OCI-LY7 (cell line): ENCODE data around the gene PLXNB1.

Experiments
- EZH2phosphoT487 ChIP-seq: fragments of 200-600 bp; sonication (generic); IDR thresholded peaks from 2 replicates; pipeline ENCODE4 v1.6.1; 2018; ENCODE audit warnings: low read depth, borderline replicate concordance, mild to moderate bottlenecking, mixed run types, antibody characterized with exemption, low read length, moderate library complexity, mixed read lengths
- TF ChIP-seq, protein P1 (sequence below): fragments of 200-600 bp; sonication (generic); conservative IDR thresholded peaks from 2 replicates; pipeline ENCODE4 v1.5.1; 2014; ENCODE audit warnings: mild to moderate bottlenecking, antibody characterized with exemption, low read length, moderate library complexity, mixed read lengths

DNA sequence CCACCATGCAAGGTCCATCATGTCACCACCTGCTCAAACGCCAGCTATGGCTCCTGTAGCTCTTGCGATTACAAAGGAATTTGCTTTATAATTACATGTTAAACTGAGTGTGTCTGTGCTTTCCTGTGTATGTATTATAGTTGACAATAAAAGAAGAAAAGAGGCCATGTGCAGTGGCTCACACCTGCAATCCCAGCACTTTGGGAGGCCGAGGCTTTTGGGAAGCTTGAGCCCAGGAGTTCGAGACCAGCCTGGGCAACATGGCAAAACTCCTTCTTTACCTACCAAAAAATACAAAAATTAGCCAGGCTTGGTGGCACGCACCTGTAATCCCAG, 43.7 kb upstream of the PLXNB1 start:
- TF ChIP-seq, protein P1, sequence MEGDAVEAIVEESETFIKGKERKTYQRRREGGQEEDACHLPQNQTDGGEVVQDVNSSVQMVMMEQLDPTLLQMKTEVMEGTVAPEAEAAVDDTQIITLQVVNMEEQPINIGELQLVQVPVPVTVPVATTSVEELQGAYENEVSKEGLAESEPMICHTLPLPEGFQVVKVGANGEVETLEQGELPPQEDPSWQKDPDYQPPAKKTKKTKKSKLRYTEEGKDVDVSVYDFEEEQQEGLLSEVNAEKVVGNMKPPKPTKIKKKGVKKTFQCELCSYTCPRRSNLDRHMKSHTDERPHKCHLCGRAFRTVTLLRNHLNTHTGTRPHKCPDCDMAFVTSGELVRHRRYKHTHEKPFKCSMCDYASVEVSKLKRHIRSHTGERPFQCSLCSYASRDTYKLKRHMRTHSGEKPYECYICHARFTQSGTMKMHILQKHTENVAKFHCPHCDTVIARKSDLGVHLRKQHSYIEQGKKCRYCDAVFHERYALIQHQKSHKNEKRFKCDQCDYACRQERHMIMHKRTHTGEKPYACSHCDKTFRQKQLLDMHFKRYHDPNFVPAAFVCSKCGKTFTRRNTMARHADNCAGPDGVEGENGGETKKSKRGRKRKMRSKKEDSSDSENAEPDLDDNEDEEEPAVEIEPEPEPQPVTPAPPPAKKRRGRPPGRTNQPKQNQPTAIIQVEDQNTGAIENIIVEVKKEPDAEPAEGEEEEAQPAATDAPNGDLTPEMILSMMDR = no peak
- no peak for TF ChIP-seq EZH2phosphoT487
